ENCODE measurements around the gene TCF4. TPM values are rescaled to one million over a fixed set of nuclear protein-coding genes. Genes with fewer than 3 reads are reported as not detected.

Gene TCF4
- total RNA-seq, 4 donors from 2014 or later, result 58.0 to 84.3 (median 68.1) TPM

- DNase-seq (ENCODE audit: extremely low spot score), result no peak
- Histone ChIP-seq H3K27ac (replicated peaks in 1 of 4) (no peak overlapping the region), H3K4me1 (peaks cover 30 to 39% (median 34%) of the 10 kb centered on the region in 4 donors), H3K36me3 (no peaks in the 10 kb centered on the region), H3K4me3 (no peak overlapping the region), H3K27me3 (no peaks in the 10 kb centered on the region), H3K9me3 (no peaks in the 10 kb centered on the region)
- intact Hi-C loops (cut with DNase I), result no loop called here
- WGBS, result 78% methylated on average over 10 of the region's 10 CpGs
- no peak for TF ChIP-seq EP300 (IDR thresholded peaks at IDR 0.05)
- no peak for TF ChIP-seq POLR2A (IDR thresholded peaks at IDR 0.05; ENCODE audit: low read depth)
- no peak for TF ChIP-seq CTCF (IDR thresholded peaks at IDR 0.05)
- no peak for TF ChIP-seq POLR2AphosphoS5 (IDR thresholded peaks at IDR 0.05)
Observed at GRCh38 chr18:55287935-55288868, 299.8 kb downstream of the TCF4 start.

GRCh38 chr18:55287149-55287806 is 300.7 kb downstream of the TCF4 start:
- Histone ChIP-seq H3K27ac (replicated peaks in 1 of 4) (no peak overlapping the region), H3K36me3 (no peaks in the 10 kb centered on the region)

GRCh38 chr18:55286257-55286825 is 301.7 kb downstream of the TCF4 start:
- Histone ChIP-seq H3K4me1 (peaks cover 20 to 39% (median 31%) of the 10 kb centered on the region in 4 donors), H3K36me3 (no peaks in the 10 kb centered on the region), H3K27me3 (no peaks in the 10 kb centered on the region), H3K9me3 (no peaks in the 10 kb centered on the region), H3K4me3 (no peak overlapping the region), H3K27ac (replicated peaks in 1 of 4) (no peak overlapping the region)
- TF ChIP-seq POLR2A (IDR thresholded peaks at IDR 0.05; ENCODE audit: low read depth) (no peak), EP300 (IDR thresholded peaks at IDR 0.05) (no peak), POLR2AphosphoS5 (IDR thresholded peaks at IDR 0.05) (no peak), CTCF (IDR thresholded peaks at IDR 0.05) (no peak)
- no peak for DNase-seq (ENCODE audit: extremely low spot score)
- intact Hi-C loops (cut with DNase I), result no loop called here
- 92% methylated on average over 6 of the region's 6 CpGs for WGBS

More at GRCh38 chr18:55287149-55287806, 300.7 kb downstream of the TCF4 start:
- H3K9me3 ChIP-seq, result no peaks in the 10 kb centered on the region
- no peak overlapping the region for H3K4me3 ChIP-seq
- peaks cover 25 to 39% (median 31%) of the 10 kb centered on the region in 4 donors for H3K4me1 ChIP-seq
- no peak for DNase-seq (ENCODE audit: extremely low spot score)
- TF ChIP-seq POLR2AphosphoS5 (IDR thresholded peaks at IDR 0.05), result no peak
- no peak for TF ChIP-seq POLR2A (IDR thresholded peaks at IDR 0.05; ENCODE audit: low read depth)
- no peak for TF ChIP-seq EP300 (IDR thresholded peaks at IDR 0.05)
- no peak for TF ChIP-seq CTCF (IDR thresholded peaks at IDR 0.05)
- WGBS, result 67% methylated on average over 11 of the region's 11 CpGs
- no peaks in the 10 kb centered on the region for H3K27me3 ChIP-seq
- intact Hi-C loops (cut with DNase I), result no loop called here

- Histone ChIP-seq H3K27me3 (no peaks in the 10 kb centered on the region), H3K9me3 (no peaks in the 10 kb centered on the region), H3K27ac (replicated peaks in 1 of 4) (no peak overlapping the region), H3K36me3 (no peaks in the 10 kb centered on the region), H3K4me3 (no peak overlapping the region), H3K4me1 (peaks cover 18 to 39% (median 32%) of the 10 kb centered on the region in 4 donors)
- 62% methylated on average over 2 of the region's 2 CpGs for WGBS
- TF ChIP-seq POLR2A (IDR thresholded peaks at IDR 0.05; ENCODE audit: low read depth) (no peak), POLR2AphosphoS5 (IDR thresholded peaks at IDR 0.05) (no peak), EP300 (IDR thresholded peaks at IDR 0.05) (no peak)
- intact Hi-C loops (cut with DNase I), result no loop called here
- DNase-seq (ENCODE audit: extremely low spot score), result no peak
Observed at GRCh38 chr18:55284614-55285013, 303.4 kb downstream of the TCF4 start.

- no peaks in the 10 kb centered on the region for H3K27me3 ChIP-seq
- H3K4me1 ChIP-seq, result peaks cover 18 to 35% (median 27%) of the 10 kb centered on the region in 4 donors
- H3K4me3 ChIP-seq, result no peak overlapping the region
- H3K36me3 ChIP-seq, result peaks cover 0 to 11% (median 2%) of the 10 kb centered on the region in 4 donors
- 83% methylated on average over 3 of the region's 3 CpGs for WGBS
- H3K9me3 ChIP-seq, result no peaks in the 10 kb centered on the region
- no peak overlapping the region for H3K27ac ChIP-seq (replicated peaks in 1 of 4)
- intact Hi-C loops (cut with DNase I), result no loop called here
- TF ChIP-seq CTCF (IDR thresholded peaks at IDR 0.05), result no peak
- no peak for TF ChIP-seq POLR2AphosphoS5 (IDR thresholded peaks at IDR 0.05)
- no peak for TF ChIP-seq POLR2A (IDR thresholded peaks at IDR 0.05; ENCODE audit: low read depth)
- DNase-seq (ENCODE audit: extremely low spot score), result no peak
Observed at GRCh38 chr18:55283309-55283708, 304.7 kb downstream of the TCF4 start.
